SK-N-SH treated with all-trans-retinoic acid at 6 μM for 48 hours (cell line): ENCODE data around the gene ACSS3.

Experiments used
- ATAC-seq: fragments of 200-7000 bp; cut with Tn5 transposase; 3 replicates; pipeline ENCODE4 v1.9.1; 2020; ENCODE audit warnings: mild to moderate bottlenecking, moderate library complexity
- ARNTL ChIP-seq: fragments of 450-650 bp; formaldehyde crosslinking; IDR thresholded peaks from 2 replicates; pipeline ENCODE4 v1.5.0; 2020; ENCODE audit warnings: low read depth, mild to moderate bottlenecking, moderate library complexity, borderline replicate concordance
- BACH2 ChIP-seq: fragments of 250-450 bp; sonication (Bioruptor Pico); IDR thresholded peaks from 2 replicates; pipeline ENCODE4 v1.9.0; 2021; ENCODE audit warnings: mild to moderate bottlenecking, borderline replicate concordance
- CSDC2 ChIP-seq: fragments of 250-450 bp; sonication (Bioruptor Pico); IDR thresholded peaks from 2 replicates; pipeline ENCODE4 v1.5.0; 2020; ENCODE audit warnings: mild to moderate bottlenecking, moderate library complexity
- ESRRG ChIP-seq: fragments of 250-450 bp; sonication (Bioruptor Pico); IDR thresholded peaks from 2 replicates; pipeline ENCODE4 v1.6.1; 2021; ENCODE audit warnings: mild to moderate bottlenecking
- GLIS3 ChIP-seq: fragments of 250-450 bp; sonication (Bioruptor Pico); IDR thresholded peaks from 2 replicates; pipeline ENCODE4 v1.5.0; 2020; ENCODE audit warnings: mild to moderate bottlenecking, moderate library complexity
- ISL1 ChIP-seq: fragments of 250-450 bp; sonication (Bioruptor Pico); IDR thresholded peaks from 2 replicates; pipeline ENCODE4 v2.1.2; 2022; ENCODE audit warnings: mild to moderate bottlenecking, moderate library complexity
- OSR1 ChIP-seq: fragments of 250-450 bp; sonication (Bioruptor Pico); IDR thresholded peaks from 2 replicates; pipeline ENCODE4 v1.8.0; 2022; ENCODE audit warnings: moderate library complexity, mild to moderate bottlenecking, inconsistent platforms
- PPARA ChIP-seq: fragments of 250-450 bp; sonication (Bioruptor Pico); IDR thresholded peaks from 2 replicates; pipeline ENCODE4 v1.5.0; 2020; ENCODE audit warnings: mild to moderate bottlenecking, borderline replicate concordance
- SNAI2 ChIP-seq: fragments of 250-450 bp; sonication (Bioruptor Pico); IDR thresholded peaks from 2 replicates; pipeline ENCODE4 v1.5.0; 2020; ENCODE audit warnings: mild to moderate bottlenecking, moderate library complexity
- TCF4 ChIP-seq: fragments of 250-450 bp; sonication (Bioruptor Pico); IDR thresholded peaks from 2 replicates; pipeline ENCODE4 v1.8.0; 2021; ENCODE audit warnings: mild to moderate bottlenecking, moderate library complexity, borderline replicate concordance
- TOX ChIP-seq: fragments of 250-450 bp; sonication (Bioruptor Pico); IDR thresholded peaks from 2 replicates; pipeline ENCODE4 v1.8.0; 2021; ENCODE audit warnings: mild to moderate bottlenecking, moderate library complexity, borderline replicate concordance
- ZC3H10 ChIP-seq: fragments of 250-450 bp; sonication (Bioruptor Pico); IDR thresholded peaks from 2 replicates; pipeline ENCODE4 v1.5.1; 2021; ENCODE audit warnings: mild to moderate bottlenecking, moderate library complexity
- ZFP3 ChIP-seq: fragments of 250-450 bp; sonication (Bioruptor Pico); IDR thresholded peaks from 2 replicates; pipeline ENCODE4 v1.5.0; 2020; ENCODE audit warnings: mild to moderate bottlenecking, moderate library complexity
- ZFP30 ChIP-seq: fragments of 450-650 bp; formaldehyde crosslinking; IDR thresholded peaks from 2 replicates; pipeline ENCODE4 v1.5.0; 2022; ENCODE audit warnings: mild to moderate bottlenecking, moderate library complexity
- ZNF70 ChIP-seq: fragments of 450-650 bp; formaldehyde crosslinking; IDR thresholded peaks from 2 replicates; pipeline ENCODE4 v1.5.0; 2020; ENCODE audit warnings: mild to moderate bottlenecking, moderate library complexity
- ZNF8 ChIP-seq: fragments of 450-650 bp; formaldehyde crosslinking; IDR thresholded peaks from 2 replicates; pipeline ENCODE4 v1.5.0; 2020; ENCODE audit warnings: mild to moderate bottlenecking, moderate library complexity
- TF ChIP-seq, protein P1 (sequence below): fragments of 250-450 bp; sonication (Bioruptor Pico); IDR thresholded peaks from 2 replicates; pipeline ENCODE4 v1.8.0; 2020; ENCODE audit warnings: mild to moderate bottlenecking, moderate library complexity, borderline replicate concordance
- TF ChIP-seq, protein P2 (sequence below): fragments of 250-450 bp; sonication (Bioruptor Pico); IDR thresholded peaks from 2 replicates; pipeline ENCODE4 v1.5.1; 2020; ENCODE audit warnings: low read depth, mild to moderate bottlenecking, moderate library complexity
- TF ChIP-seq, protein P3 (sequence below): fragments of 250-450 bp; sonication (Bioruptor Pico); IDR thresholded peaks from 2 replicates; pipeline ENCODE4 v1.5.1; 2021; ENCODE audit warnings: mild to moderate bottlenecking, moderate library complexity
- TF ChIP-seq, protein P4 (sequence below): fragments of 250-450 bp; sonication (Bioruptor Pico); IDR thresholded peaks from 2 replicates; pipeline ENCODE4 v1.5.0; 2020; ENCODE audit warnings: mild to moderate bottlenecking, moderate library complexity

The ACSS3 gene

DNA sequence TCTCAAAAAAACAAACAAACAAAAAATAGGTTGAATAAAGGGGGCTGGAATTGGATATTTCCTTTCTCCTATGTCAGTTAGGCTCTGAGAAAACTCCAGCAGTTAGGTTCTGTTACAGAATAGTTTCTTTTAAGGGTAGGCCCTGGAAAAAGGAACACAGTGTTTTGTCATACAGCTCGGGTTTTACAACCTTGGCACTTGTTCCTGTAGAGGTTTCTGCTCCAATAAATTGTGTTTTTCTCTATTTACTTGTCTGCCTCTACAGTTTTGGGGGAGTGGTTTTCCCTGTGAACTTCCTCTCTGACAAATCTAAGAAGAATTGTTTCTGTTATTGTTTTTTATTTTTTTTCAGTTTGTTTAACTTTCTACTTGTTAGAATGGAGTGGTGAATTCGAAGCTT, 167.6 kb downstream of the ACSS3 start:
- no peak for TF ChIP-seq BACH2 (CRISPR knock-in tag)
- TF ChIP-seq SNAI2 (CRISPR knock-in tag) = no peak
- no peak for TF ChIP-seq ZFP3 (CRISPR knock-in tag)
- TF ChIP-seq, protein P1, sequence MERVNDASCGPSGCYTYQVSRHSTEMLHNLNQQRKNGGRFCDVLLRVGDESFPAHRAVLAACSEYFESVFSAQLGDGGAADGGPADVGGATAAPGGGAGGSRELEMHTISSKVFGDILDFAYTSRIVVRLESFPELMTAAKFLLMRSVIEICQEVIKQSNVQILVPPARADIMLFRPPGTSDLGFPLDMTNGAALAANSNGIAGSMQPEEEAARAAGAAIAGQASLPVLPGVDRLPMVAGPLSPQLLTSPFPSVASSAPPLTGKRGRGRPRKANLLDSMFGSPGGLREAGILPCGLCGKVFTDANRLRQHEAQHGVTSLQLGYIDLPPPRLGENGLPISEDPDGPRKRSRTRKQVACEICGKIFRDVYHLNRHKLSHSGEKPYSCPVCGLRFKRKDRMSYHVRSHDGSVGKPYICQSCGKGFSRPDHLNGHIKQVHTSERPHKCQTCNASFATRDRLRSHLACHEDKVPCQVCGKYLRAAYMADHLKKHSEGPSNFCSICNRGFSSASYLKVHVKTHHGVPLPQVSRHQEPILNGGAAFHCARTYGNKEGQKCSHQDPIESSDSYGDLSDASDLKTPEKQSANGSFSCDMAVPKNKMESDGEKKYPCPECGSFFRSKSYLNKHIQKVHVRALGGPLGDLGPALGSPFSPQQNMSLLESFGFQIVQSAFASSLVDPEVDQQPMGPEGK (CRISPR knock-in tag) = no peak
- TF ChIP-seq ZFP30 (CRISPR knock-in tag) = no peak
- no peak for TF ChIP-seq CSDC2
- TF ChIP-seq ISL1 (CRISPR knock-in tag) = no peak
- TF ChIP-seq, protein P2, sequence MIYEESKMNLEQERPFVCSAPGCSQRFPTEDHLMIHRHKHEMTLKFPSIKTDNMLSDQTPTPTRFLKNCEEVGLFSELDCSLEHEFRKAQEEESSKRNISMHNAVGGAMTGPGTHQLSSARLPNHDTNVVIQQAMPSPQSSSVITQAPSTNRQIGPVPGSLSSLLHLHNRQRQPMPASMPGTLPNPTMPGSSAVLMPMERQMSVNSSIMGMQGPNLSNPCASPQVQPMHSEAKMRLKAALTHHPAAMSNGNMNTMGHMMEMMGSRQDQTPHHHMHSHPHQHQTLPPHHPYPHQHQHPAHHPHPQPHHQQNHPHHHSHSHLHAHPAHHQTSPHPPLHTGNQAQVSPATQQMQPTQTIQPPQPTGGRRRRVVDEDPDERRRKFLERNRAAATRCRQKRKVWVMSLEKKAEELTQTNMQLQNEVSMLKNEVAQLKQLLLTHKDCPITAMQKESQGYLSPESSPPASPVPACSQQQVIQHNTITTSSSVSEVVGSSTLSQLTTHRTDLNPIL = no peak
- TF ChIP-seq PPARA (CRISPR knock-in tag) = no peak
- no peak for ATAC-seq

DNA sequence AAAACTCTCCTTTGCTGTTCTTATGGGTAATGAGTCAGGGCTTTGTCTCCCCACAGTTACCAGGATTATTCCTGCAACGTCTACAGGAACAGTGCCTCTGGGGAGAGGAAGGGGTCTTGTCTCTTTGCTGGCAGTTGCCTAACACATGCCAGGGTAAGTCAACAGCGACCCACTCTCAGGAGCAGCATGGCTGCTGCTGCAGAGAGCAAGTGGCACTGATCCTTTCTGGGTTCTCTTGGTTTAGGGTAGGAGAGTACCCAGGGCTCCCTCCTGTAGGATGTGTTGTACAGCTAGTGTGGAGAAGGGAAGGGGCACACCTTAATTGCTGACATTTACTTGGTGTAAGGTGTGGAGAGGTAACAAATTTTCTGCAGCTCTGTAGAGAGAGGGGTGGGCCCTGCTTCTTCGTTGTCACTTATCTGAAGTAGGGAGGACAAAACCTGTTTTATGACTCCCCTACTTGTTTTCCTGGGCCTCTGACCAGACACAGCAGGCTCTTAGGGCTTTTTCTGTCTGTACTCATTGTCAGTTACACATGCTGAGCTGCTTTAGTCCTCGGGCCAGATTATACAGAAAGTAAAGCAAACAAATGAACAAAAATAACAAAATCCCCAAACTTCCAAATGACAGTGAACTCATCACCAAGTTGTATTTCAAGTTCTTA, 168.2 kb downstream of the ACSS3 start:
- TF ChIP-seq ESRRG (CRISPR knock-in tag) = no peak
- TF ChIP-seq OSR1 (CRISPR knock-in tag) = no peak
- TF ChIP-seq ARNTL (CRISPR knock-in tag) = no peak
- TF ChIP-seq CSDC2 = no peak
- TF ChIP-seq ZNF70 = no peak
- TF ChIP-seq SNAI2 (CRISPR knock-in tag) = no peak
- TF ChIP-seq GLIS3 (CRISPR knock-in tag) = no peak
- no peak for TF ChIP-seq ZC3H10 (CRISPR knock-in tag)
- no peak for TF ChIP-seq ZFP3 (CRISPR knock-in tag)
- TF ChIP-seq, protein P2 = no peak
- no peak for TF ChIP-seq TOX
- TF ChIP-seq ZFP30 (CRISPR knock-in tag) = no peak
- no peak for TF ChIP-seq ISL1 (CRISPR knock-in tag)
- TF ChIP-seq, protein P3, sequence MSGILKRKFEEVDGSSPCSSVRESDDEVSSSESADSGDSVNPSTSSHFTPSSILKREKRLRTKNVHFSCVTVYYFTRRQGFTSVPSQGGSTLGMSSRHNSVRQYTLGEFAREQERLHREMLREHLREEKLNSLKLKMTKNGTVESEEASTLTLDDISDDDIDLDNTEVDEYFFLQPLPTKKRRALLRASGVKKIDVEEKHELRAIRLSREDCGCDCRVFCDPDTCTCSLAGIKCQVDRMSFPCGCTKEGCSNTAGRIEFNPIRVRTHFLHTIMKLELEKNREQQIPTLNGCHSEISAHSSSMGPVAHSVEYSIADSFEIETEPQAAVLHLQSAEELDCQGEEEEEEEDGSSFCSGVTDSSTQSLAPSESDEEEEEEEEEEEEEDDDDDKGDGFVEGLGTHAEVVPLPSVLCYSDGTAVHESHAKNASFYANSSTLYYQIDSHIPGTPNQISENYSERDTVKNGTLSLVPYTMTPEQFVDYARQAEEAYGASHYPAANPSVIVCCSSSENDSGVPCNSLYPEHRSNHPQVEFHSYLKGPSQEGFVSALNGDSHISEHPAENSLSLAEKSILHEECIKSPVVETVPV = no peak
- TF ChIP-seq PPARA (CRISPR knock-in tag) = no peak
- TF ChIP-seq, protein P4, sequence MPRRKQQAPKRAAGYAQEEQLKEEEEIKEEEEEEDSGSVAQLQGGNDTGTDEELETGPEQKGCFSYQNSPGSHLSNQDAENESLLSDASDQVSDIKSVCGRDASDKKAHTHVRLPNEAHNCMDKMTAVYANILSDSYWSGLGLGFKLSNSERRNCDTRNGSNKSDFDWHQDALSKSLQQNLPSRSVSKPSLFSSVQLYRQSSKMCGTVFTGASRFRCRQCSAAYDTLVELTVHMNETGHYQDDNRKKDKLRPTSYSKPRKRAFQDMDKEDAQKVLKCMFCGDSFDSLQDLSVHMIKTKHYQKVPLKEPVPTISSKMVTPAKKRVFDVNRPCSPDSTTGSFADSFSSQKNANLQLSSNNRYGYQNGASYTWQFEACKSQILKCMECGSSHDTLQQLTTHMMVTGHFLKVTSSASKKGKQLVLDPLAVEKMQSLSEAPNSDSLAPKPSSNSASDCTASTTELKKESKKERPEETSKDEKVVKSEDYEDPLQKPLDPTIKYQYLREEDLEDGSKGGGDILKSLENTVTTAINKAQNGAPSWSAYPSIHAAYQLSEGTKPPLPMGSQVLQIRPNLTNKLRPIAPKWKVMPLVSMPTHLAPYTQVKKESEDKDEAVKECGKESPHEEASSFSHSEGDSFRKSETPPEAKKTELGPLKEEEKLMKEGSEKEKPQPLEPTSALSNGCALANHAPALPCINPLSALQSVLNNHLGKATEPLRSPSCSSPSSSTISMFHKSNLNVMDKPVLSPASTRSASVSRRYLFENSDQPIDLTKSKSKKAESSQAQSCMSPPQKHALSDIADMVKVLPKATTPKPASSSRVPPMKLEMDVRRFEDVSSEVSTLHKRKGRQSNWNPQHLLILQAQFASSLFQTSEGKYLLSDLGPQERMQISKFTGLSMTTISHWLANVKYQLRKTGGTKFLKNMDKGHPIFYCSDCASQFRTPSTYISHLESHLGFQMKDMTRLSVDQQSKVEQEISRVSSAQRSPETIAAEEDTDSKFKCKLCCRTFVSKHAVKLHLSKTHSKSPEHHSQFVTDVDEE (CRISPR knock-in tag) = no peak
- TF ChIP-seq ZNF8 (CRISPR knock-in tag) = no peak
- no peak for ATAC-seq

DNA sequence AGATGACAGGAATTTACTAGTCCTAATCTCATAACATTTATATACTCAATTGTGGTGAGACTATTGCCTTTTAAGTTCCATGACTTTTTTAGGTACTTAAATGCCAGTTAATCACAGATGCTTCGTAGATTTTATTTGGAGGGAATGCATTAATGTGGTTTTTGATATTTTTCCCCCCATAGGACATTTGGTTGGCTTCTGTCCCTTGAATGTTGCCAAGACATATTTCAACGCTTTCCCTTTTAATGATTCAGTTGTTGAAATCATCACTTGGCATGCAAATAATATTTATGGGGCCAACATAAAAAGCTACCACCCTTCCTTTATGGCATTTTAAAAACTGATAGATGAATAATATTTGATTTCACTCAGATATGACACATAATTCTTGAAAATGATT, 172.1 kb downstream of the ACSS3 start:
- ATAC-seq = no peak

DNA sequence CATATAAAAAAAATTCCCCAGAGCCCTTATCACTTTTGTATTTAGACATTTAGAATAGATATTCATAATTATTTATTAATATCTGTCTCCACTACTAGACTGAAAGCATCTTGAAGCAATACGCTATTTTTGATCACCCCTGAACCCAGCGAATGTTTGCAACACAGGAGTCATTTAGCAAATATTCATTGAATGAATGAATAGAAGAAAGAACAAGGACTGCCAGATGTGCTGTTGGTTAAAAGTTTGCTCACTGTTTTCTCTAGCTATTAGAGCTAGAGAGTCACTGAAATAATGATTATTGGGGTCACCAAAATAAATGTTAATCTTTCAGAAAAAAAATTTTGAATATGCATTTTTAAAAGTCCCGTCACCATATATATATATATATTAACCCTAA, 174.3 kb downstream of the ACSS3 start:
- no peak for ATAC-seq
- TF ChIP-seq, protein P1 (CRISPR knock-in tag) = no peak

More for the DNA sequence above, 172.1 kb downstream of the ACSS3 start:
- no peak for TF ChIP-seq TCF4
- TF ChIP-seq ZFP30 (CRISPR knock-in tag) = no peak
